ENCODE results near the gene ACOT7.

Gene ACOT7

DNA sequence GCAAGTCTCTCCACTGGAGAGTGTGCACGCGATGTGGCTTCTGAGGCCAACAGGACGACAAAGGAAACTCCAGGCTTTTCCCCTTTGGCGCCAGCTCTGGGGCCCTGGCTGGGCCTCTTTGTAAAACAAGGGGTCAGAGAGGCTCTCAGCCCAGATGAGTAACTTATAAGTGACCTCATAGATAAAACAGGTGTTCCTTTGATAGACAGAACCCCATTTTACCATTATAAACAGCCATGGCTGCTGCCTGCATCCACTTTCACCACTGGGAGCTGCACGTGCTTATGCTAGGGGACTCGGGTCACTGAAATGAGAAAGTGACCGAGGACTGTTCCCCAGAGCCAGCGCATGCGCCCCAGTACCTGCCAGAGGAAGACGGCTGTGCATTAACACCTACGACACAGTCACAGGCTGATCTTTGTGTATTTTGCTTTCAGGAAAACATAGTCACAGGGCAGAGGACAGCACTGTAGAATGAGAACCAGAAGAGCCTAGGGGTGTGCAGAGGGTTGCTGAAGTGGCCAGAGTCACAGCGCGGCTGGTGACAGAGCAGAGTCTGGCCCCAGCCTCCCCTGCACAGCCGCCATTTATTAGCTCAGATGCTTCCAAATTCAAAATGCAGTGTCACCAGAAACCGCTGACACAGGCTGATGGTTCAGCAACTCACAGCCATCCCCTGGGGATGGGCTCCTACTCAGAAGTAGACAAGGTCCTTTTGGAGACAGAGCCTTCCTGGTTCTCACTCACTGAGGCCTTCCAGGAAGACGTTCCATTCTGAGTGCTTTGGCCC, 175.0 kb downstream of the ACOT7 start:
- no peak for DNase-seq

All from NCI-H1417 treated with DMSO at 0.1 percent for 48 hours (cell line).